HG03342 (cell line): Measurements from ENCODE around the gene MAPKBP1.

ENCODE experiments used
- ATAC-seq: cut with Tn5 transposase; IDR thresholded peaks from one replicate; pipeline ENCODE4 v1.9.1; 2021; ENCODE audit warnings: mild to moderate bottlenecking, moderate library complexity; ENCODE audit not compliant: unreplicated experiment

MAPKBP1 gene

GRCh38 chr15:41806291-41807181, 32.3 kb downstream of the MAPKBP1 start:
- ATAC-seq, result no peak

DNA sequence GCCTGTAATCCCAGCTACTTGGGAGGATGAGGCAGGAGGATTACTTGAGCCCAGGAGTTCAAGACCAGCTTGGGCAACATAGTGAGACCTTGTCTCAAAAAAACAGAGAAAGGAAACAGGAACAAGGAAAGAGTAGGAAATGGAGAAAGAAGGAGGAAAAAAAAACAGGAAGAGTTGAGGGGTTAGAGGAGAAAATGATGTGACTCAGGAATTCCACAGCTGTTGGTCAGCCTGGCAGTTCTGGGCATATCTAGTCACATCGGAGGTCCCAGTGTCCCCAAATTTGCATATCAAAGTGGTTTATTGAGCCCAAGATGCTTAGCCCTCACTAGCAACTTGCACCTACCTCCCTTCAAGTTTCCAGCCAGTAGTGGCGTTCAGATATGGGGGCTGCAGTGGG, 34.8 kb downstream of the MAPKBP1 start:
- no peak for ATAC-seq

- ATAC-seq, result no peak
These were observed 35.4 kb downstream of the MAPKBP1 start for GRCh38 chr15:41809526-41810220.

GRCh38 chr15:41810651-41811431, 36.6 kb downstream of the MAPKBP1 start:
- no peak for ATAC-seq

DNA sequence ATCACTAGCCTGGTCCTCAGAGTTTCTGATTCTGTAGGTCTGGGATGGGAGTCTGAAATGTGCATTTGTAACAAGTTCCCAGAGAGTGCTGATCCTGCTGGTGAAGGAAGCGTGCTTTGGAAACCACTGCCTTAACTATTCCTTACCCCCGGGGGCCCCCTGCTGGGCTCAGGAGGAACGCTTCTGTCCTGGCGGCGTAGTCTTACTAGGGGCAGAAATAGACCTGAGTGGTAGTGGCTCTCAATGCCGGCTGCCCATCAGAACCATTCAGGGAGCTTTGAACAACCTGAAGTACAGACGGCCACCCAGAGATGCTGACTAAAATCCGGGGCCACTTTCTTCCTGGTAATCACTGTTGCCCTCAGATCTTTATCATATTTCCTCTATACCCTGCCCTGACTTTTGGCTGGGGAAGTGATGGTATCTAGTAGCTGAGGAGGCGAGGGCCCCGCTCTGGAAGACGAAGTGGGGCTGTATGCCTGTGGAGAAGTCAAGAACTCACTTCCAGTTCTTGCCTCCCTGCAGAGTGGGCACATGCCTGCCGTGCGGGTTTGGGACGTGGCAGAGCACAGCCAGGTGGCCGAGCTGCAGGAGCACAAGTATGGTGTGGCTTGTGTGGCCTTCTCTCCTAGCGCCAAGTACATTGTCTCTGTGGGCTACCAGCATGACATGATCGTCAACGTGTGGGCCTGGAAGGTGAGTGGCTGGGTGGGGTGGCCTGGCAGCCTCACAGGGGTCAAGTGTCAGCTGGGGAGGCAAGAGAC, 37.3 kb downstream of the MAPKBP1 start:
- ATAC-seq, result no peak

DNA sequence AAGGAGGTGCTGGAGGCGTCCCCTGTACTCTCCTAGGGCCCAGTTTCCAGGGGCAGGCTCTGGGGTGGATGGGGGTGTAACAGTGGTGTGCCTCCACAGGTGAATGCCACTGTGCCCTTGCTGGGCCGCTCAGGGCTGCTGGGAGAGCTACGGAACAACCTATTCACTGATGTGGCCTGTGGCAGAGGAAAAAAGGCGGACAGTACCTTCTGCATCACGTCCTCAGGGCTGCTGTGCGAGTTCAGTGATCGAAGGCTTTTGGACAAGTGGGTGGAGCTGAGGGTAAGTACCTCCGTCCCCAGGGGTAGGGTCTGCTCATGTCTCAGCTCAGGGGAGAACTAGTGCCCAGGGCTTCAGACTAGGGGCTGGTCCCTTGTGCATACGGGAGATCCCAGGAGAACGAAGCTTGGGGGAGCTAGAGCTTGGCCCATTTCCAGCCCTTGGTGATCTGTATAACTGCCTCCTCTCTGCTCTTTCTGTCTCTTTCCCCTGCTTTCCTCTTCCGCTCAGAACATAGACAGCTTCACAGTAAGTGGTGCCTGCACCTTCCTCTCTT, 38.6 kb downstream of the MAPKBP1 start:
- ATAC-seq, result no peak

- no peak for ATAC-seq
These were observed 39.1 kb downstream of the MAPKBP1 start for GRCh38 chr15:41813426-41813825.

DNA sequence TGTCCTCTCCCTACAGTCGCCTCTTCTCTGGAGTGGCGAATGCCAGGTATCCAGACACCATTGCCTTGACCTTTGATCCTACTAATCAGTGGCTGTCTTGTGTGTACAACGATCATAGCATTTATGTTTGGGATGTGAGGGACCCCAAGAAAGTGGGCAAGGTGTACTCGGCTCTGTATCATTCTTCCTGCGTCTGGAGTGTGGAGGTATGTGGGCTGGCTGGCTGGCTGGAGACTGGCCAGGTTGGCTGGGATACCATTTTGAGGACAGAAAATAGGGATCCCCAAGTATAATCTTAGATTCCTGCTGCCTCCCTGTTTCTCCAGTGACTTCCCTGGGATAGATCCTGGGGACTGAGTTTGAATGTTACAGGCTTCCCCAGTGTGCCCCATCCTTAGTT, 40.2 kb downstream of the MAPKBP1 start:
- no peak for ATAC-seq

DNA sequence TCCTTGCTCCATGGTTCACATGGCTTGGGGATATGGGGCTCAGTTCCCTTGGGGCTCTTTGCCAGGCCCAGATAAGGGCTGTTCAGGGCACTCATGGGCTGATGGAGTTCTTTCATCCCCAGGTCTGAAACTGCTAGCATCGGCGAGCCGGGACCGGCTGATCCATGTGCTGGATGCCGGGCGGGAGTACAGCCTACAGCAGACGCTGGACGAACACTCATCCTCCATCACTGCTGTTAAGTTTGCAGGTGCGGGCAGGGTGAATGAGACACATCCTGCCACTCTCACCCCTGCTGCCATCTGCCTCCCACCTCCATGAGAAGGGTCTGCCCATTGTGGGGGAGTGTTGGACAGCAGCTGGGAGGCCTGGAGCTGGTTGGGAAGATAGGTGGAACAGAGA, 42.5 kb downstream of the MAPKBP1 start:
- no peak for ATAC-seq

- no peak for ATAC-seq
These were observed 43.0 kb downstream of the MAPKBP1 start for GRCh38 chr15:41817327-41817726.

GRCh38 chr15:41817781-41818180, 43.5 kb downstream of the MAPKBP1 start:
- no peak for ATAC-seq

- ATAC-seq, result no peak
These were observed 45.3 kb downstream of the MAPKBP1 start for GRCh38 chr15:41819455-41820050.

DNA sequence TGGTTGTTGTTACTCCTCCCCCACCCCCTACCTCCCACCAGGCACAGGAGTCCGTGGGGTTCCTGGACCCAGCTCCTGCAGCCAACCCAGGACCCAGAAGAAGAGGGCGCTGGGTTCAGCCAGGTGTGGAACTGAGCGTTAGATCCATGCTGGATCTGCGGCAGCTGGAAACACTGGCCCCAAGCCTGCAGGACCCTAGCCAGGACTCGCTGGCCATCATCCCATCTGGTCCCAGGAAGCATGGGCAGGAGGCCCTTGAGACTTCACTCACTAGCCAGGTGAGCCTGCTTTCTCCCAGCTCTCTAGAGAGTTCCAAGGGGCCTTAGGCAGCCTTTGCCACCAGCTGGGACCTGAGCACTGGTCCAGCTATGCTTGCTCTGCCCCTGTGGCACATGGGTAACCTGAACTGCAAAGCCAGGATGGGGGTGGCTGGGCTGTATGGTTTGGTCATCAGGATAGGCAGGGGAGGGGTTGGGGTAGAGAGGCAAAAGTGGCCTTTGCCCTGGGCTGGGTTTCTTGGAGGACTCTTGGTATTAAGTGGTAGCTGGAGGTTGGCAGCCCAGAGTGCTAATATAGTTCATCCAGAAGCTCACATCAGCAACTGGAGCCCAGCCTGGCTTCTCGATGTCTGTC, 46.6 kb downstream of the MAPKBP1 start:
- no peak for ATAC-seq

GRCh38 chr15:41821831-41822230, 47.5 kb downstream of the MAPKBP1 start:
- no peak for ATAC-seq

DNA sequence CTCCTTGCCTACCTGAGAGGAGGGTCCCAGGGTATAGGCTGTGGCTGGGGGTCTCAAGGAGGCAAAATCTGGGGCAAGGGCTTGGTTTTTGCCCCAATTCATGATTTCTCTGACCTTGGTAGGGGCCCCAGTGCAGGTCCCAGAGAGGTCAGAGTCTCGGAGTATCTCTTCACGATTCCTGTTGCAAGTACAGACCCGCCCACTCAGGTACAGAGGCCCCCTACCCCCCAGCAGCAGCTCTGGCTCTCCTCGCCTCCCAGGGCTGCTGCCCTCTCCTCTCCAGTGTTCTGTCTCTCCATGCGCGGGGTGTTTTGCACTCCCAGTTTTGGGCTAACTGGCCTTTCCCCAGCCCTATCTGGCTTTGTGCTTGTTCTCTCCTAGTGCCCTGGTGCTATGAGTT, 48.2 kb downstream of the MAPKBP1 start:
- no peak for ATAC-seq

GRCh38 chr15:41822957-41823356, 48.7 kb downstream of the MAPKBP1 start:
- no peak for ATAC-seq

GRCh38 chr15:41823502-41823901, 49.2 kb downstream of the MAPKBP1 start:
- no peak for ATAC-seq

- no peak for ATAC-seq
These were observed 49.9 kb downstream of the MAPKBP1 start for GRCh38 chr15:41824062-41824745.

GRCh38 chr15:41825145-41825544, 50.9 kb downstream of the MAPKBP1 start:
- no peak for ATAC-seq
